Vagina (tissue), 2 donors: ENCODE data around the gene SLC22A4. TPM values are rescaled to one million over a fixed set of nuclear protein-coding genes. Genes with fewer than 3 reads are reported as not detected.

Source experiments
- DNase-seq, 2 donors: peaks; one replicate each; pipeline ENCODE4 v3.0.0-alpha.2; 2017; ENCODE audit errors: extremely low spot score in 2 of 2
- H3K27ac ChIP-seq: fragments of 200-600 bp; sonication (generic); one replicate; pipeline ENCODE4 v1.5.1; 2019
- H3K27me3 ChIP-seq: fragments of 200-600 bp; sonication (generic); one replicate; pipeline ENCODE4 v1.5.1; 2019
- H3K36me3 ChIP-seq, 2 donors: fragments of 200-600 bp; sonication (generic); one replicate each; pipeline ENCODE4 v1.5.1; 2017 to 2019
- H3K4me1 ChIP-seq: fragments of 200-600 bp; sonication (generic); one replicate; pipeline ENCODE4 v1.5.1; 2019
- H3K4me3 ChIP-seq, 2 donors: fragments of 200-600 bp; sonication (generic); 1 replicate in 1 of 2; 2 replicates in 1 of 2; pipeline ENCODE4 v1.5.1; 2016 to 2019
- H3K9me3 ChIP-seq: fragments of 200-600 bp; sonication (generic); one replicate; pipeline ENCODE4 v1.5.1; 2019
- CTCF ChIP-seq, 3 experiments: fragments of 450-650 bp in 2 of 3; fragments of 200-600 bp in 1 of 3; sonication (generic) in 1 of 3; IDR thresholded peaks; one replicate each; pipeline ENCODE4 v1.5.1; 2017 to 2019; ENCODE audit warnings: antibody characterized with exemption in 3 of 3, mild to moderate bottlenecking in 2 of 3, moderate library complexity in 2 of 3
- POLR2A ChIP-seq, 2 donors: fragments of 450-650 bp; IDR thresholded peaks; one replicate each; pipeline ENCODE4 v1.6.1; 2017; ENCODE audit warnings: antibody characterized with exemption in 2 of 2, mild to moderate bottlenecking in 2 of 2, moderate library complexity in 2 of 2
- POLR2AphosphoS5 ChIP-seq, 2 donors: sonication (generic); formaldehyde crosslinking; IDR thresholded peaks; one replicate each; pipeline ENCODE4 v1.9.0; 2017; ENCODE audit warnings: antibody characterized with exemption in 2 of 2, mild to moderate bottlenecking in 2 of 2, low read depth in 1 of 2; ENCODE audit not compliant: insufficient read depth in 1 of 2
- intact Hi-C: fragments of 100-400 bp; cut with DNase I; formaldehyde crosslinking; loops from one replicate; pipeline ENCODE4 v1.15.1; 2023
- total RNA-seq: library from RNA; depleted of rRNA; stranded (reverse); fragments of >200 nt; gene quantifications from one replicate; pipeline ENCODE4 v1.2.3, GENCODE V29; 2016

The SLC22A4 gene
- total RNA-seq, 1 donor from 2014 or later, result 1.7 TPM

DNA sequence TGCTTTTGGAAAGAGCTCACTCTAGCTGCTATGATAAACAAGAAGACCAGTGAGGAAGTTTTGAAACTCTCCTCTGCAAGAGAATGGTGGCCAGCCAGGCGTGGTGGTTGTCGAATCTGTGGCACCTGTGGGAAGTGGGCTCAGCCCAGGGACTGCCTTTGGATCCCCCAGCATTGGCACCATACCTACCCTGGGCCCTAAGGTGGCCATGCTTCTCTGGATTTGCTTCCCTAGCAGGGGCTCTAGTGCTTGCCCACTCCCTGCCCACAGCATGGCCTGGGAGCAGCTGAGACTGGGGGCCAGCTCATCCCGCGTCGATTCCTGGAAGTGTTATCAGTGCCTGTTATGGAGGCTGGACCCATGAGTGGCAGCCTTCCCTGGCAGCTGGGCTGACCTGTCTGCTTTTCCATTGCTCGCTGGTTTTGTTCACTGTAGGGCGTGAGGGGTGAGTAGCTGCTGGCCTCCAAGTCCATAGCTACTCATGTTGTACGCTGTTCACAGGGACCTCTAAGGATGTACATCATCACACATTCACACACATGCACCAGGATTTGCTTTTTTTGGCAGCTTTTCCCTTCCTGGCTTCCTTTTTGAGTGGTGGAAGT is 2.3 kb downstream of the SLC22A4 start:
- Histone ChIP-seq H3K36me3 (no peaks in the 10 kb centered on the region), H3K9me3 (no peaks in the 10 kb centered on the region), H3K27ac (no peak overlapping the region), H3K4me1 (peaks cover 15% of the 10 kb centered on the region), H3K4me3 (no peak overlapping the region), H3K27me3 (no peaks in the 10 kb centered on the region)
- intact Hi-C loops, result loop anchor here (10.0 kb wide), 2 partner anchors 68 to 72 kb away; partner anchors contain the start of genes P4HA2 and SLC22A5
- TF ChIP-seq POLR2A (IDR thresholded peaks at IDR 0.05) (no peak), POLR2AphosphoS5 (IDR thresholded peaks at IDR 0.05; ENCODE audit: insufficient read depth in 1 of 2, low read depth in 1 of 2) (no peak), CTCF (IDR thresholded peaks at IDR 0.05) (no peak)
- DNase-seq, result peak in 1 of 2 donors; percentile 84

DNA sequence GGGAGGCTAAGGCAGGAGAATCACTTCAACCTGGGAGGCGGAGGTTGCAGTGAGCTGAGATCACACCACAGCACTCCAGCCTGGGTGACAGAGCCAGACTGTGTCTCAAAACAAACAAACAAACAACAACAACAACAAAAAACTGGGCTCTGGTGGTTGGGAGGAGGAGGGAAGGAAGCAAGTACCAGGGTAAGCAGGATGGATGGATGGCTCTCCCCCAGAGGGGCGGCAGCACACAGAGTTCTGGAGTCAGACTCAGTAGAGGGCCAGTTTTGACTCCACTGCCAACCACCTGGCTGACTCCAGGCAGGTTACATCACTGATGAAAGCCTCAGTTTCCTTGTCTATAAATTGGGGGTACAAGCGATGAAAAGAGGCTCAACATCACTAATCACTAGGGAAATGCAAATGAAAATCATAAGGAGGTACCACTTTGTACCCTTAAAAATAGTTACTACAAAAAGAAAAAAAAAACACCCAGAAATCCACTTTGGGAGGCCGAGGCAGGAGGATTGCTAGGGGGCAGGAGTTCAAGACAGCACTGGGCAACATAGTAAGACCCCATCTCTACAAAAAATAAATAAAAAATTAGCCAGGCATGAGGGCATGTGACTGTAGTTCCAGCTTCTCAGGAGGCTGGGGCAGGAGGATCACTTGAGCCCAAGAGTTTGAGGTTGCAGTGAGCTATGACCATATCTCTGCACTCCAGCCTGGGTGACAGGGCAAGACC is 3.2 kb downstream of the SLC22A4 start:
- TF ChIP-seq POLR2A (IDR thresholded peaks at IDR 0.05) (no peak), CTCF (IDR thresholded peaks at IDR 0.05) (no peak), POLR2AphosphoS5 (IDR thresholded peaks at IDR 0.05; ENCODE audit: insufficient read depth in 1 of 2, low read depth in 1 of 2) (no peak)
- Histone ChIP-seq H3K9me3 (no peaks in the 10 kb centered on the region), H3K4me3 (no peak overlapping the region), H3K36me3 (no peaks in the 10 kb centered on the region), H3K4me1 (peaks cover 15% of the 10 kb centered on the region), H3K27ac (no peak overlapping the region), H3K27me3 (no peaks in the 10 kb centered on the region)
- DNase-seq, result peak in 1 of 2 donors; percentile 79
- intact Hi-C loops, result loop anchor here (10.0 kb wide), 2 partner anchors 67 to 73 kb away; partner anchors contain the start of genes P4HA2 and SLC22A5

- Histone ChIP-seq H3K27me3 (no peaks in the 10 kb centered on the region), H3K4me1 (peaks cover 8% of the 10 kb centered on the region), H3K9me3 (no peaks in the 10 kb centered on the region), H3K36me3 (no peaks in the 10 kb centered on the region), H3K4me3 (no peak overlapping the region), H3K27ac (no peak overlapping the region)
- intact Hi-C loops, result loop anchor here (10.0 kb wide), 2 partner anchors 66 to 74 kb away; partner anchors contain the start of genes P4HA2 and SLC22A5
- DNase-seq, result peak in 1 of 2 donors; percentile 82
- TF ChIP-seq CTCF (IDR thresholded peaks at IDR 0.05), result no peak
- TF ChIP-seq POLR2AphosphoS5 (IDR thresholded peaks at IDR 0.05; ENCODE audit: insufficient read depth in 1 of 2, low read depth in 1 of 2), result no peak
- no peak for TF ChIP-seq POLR2A (IDR thresholded peaks at IDR 0.05)
These were observed 4.4 kb downstream of the SLC22A4 start for GRCh38 chr5:132298298-132299212.

GRCh38 chr5:132299917-132300316 is 5.7 kb downstream of the SLC22A4 start:
- Histone ChIP-seq H3K27me3 (no peaks in the 10 kb centered on the region), H3K9me3 (no peaks in the 10 kb centered on the region), H3K27ac (no peak overlapping the region), H3K36me3 (no peaks in the 10 kb centered on the region), H3K4me3 (no peak overlapping the region), H3K4me1 (peaks cover 3% of the 10 kb centered on the region)
- TF ChIP-seq POLR2AphosphoS5 (IDR thresholded peaks at IDR 0.05; ENCODE audit: insufficient read depth in 1 of 2, low read depth in 1 of 2) (no peak), POLR2A (IDR thresholded peaks at IDR 0.05) (no peak), CTCF (IDR thresholded peaks at IDR 0.05) (no peak)
- DNase-seq, result no peak
- intact Hi-C loops, result loop anchor here (10.0 kb wide), 2 partner anchors 65 to 75 kb away; partner anchors contain the start of genes P4HA2 and SLC22A5
